Measurements from ENCODE around the gene LBX2. TPM values are rescaled to one million over a fixed set of nuclear protein-coding genes. Genes with fewer than 3 reads are reported as not detected.

Gene LBX2
- polyA plus RNA-seq, 12 donors, result 0.27 to 1.5 (median 0.78) TPM; not detected in 3

- DNase-seq, result no peak
Measured at GRCh38 chr2:74526649-74527230, 27.3 kb upstream of the LBX2 start.

- no peak for DNase-seq
Measured at GRCh38 chr2:74525717-74526648, 26.6 kb upstream of the LBX2 start, which contains the start of gene DQX1. DQX1 (minus strand) TSS chr2:74526231; CDS start chr2:74525729, 502 bp downstream.

- no peak for DNase-seq
Measured at GRCh38 chr2:74524955-74525716, 25.7 kb upstream of the LBX2 start.

- DNase-seq, result no peak
Measured at GRCh38 chr2:74524005-74524404, 24.6 kb upstream of the LBX2 start.

- DNase-seq, result no peak
Measured at GRCh38 chr2:74522516-74522915, 23.1 kb upstream of the LBX2 start.

- no peak for DNase-seq
Measured at GRCh38 chr2:74516650-74517049, 17.2 kb upstream of the LBX2 start.

- no peak for DNase-seq
Measured at GRCh38 chr2:74515981-74516633, 16.7 kb upstream of the LBX2 start.

GRCh38 chr2:74515271-74515980, 16.0 kb upstream of the LBX2 start:
- DNase-seq, result no peak

- DNase-seq, result no peak
Measured at GRCh38 chr2:74514368-74515270, 15.2 kb upstream of the LBX2 start, which contains the start of gene TLX2. TLX2 (plus strand) TSS chr2:74514450; CDS start chr2:74514807, 357 bp downstream.

- DNase-seq, result no peak
Measured at GRCh38 chr2:74513605-74514367, 14.4 kb upstream of the LBX2 start.

GRCh38 chr2:74512744-74513604, 13.6 kb upstream of the LBX2 start:
- DNase-seq, result no peak

GRCh38 chr2:74511104-74511989, 11.9 kb upstream of the LBX2 start:
- DNase-seq, result no peak

- DNase-seq, result no peak
Measured at GRCh38 chr2:74510272-74510671, 10.9 kb upstream of the LBX2 start.

- DNase-seq, result no peak
Measured at GRCh38 chr2:74507926-74508520, 8.6 kb upstream of the LBX2 start.

- peak; percentile 99 for DNase-seq
Measured at GRCh38 chr2:74507145-74507925, 7.9 kb upstream of the LBX2 start, which contains the start of gene PCGF1. PCGF1 (minus strand) TSS chr2:74507695; CDS start chr2:74507668, 27 bp downstream.
